Thoracic aorta (tissue), 2 donors: ENCODE data around the gene RPL15. TPM values are rescaled to one million over a fixed set of nuclear protein-coding genes. Genes with fewer than 3 reads are reported as not detected.
"Not testable (repeated sequence)": the region's sequence is repeated elsewhere in the genome, so short reads cannot be mapped to it uniquely, and the experiment has no call there.

Experiments used
- ATAC-seq: fragments of 150-250 bp; one replicate; pipeline ENCODE4 v1.8.0; 2017; ENCODE audit warnings: low read depth; ENCODE audit not compliant: insufficient number of reproducible peaks, low FRiP score
- DNase-seq: peaks from one replicate; pipeline ENCODE4 v3.0.0-alpha.2; 2020; ENCODE audit warnings: low spot score
- H3K27ac ChIP-seq, 2 donors: fragments of 200-600 bp; sonication (generic); 1 replicate in 1 of 2; 2 replicates in 1 of 2; pipeline ENCODE4 v1.5.1; 2016; ENCODE audit warnings: mild to moderate bottlenecking in 2 of 2, moderate library complexity in 2 of 2
- H3K27me3 ChIP-seq: fragments of 200-600 bp; sonication (generic); replicated peaks from 2 replicates; pipeline ENCODE4 v1.6.0; 2016; ENCODE audit warnings: mild to moderate bottlenecking; ENCODE audit not compliant: insufficient read depth
- H3K36me3 ChIP-seq: fragments of 200-600 bp; sonication (generic); one replicate; pipeline ENCODE4 v1.5.1; 2016
- H3K4me1 ChIP-seq, 2 donors: fragments of 200-600 bp; sonication (generic); 1 replicate in 1 of 2; 2 replicates in 1 of 2; pipeline versions ENCODE4 v1.5.1 to v1.6.0; 2016; ENCODE audit warnings: low read depth in 2 of 2, mild to moderate bottlenecking in 1 of 2; ENCODE audit not compliant: control insufficient read depth in 1 of 2
- H3K4me3 ChIP-seq: fragments of 200-600 bp; sonication (generic); 2 replicates; pipeline ENCODE4 v1.5.1; 2016; ENCODE audit warnings: mild to moderate bottlenecking
- H3K9me3 ChIP-seq: fragments of 200-600 bp; sonication (generic); 2 replicates; pipeline ENCODE4 v1.5.1; 2016
- CTCF ChIP-seq: fragments of 200-600 bp; sonication (generic); IDR thresholded peaks from one replicate; pipeline ENCODE4 v1.5.1; 2019; ENCODE audit warnings: antibody characterized with exemption
- total RNA-seq, 2 donors: library from RNA; depleted of rRNA; stranded (reverse); fragments of >200 nt; gene quantifications; one replicate each; pipeline versions ENCODE4 v1.1.0 to v1.2.3, GENCODE V29; 2016

The RPL15 gene
- total RNA-seq, 2 donors from 2014 or later, result 1,178 to 1,268 TPM

GRCh38 chr3:23877329-23877980 is 39.5 kb upstream of the RPL15 start:
- ATAC-seq (no peak), DNase-seq (no peak)
- Histone ChIP-seq H3K4me1 (peaks cover 7 to 36% of the 10 kb centered on the region in 2 donors), H3K36me3 (no peaks in the 10 kb centered on the region), H3K27ac (no peak overlapping the region), H3K4me3 (no peak overlapping the region), H3K27me3 (no peaks in the 10 kb centered on the region), H3K9me3 (no peaks in the 10 kb centered on the region)
- no peak for TF ChIP-seq CTCF

- Histone ChIP-seq H3K9me3 (no peaks in the 10 kb centered on the region), H3K27me3 (no peaks in the 10 kb centered on the region), H3K4me1 (peaks cover 7 to 25% of the 10 kb centered on the region in 2 donors), H3K36me3 (no peaks in the 10 kb centered on the region), H3K27ac (no peak overlapping the region), H3K4me3 (no peak overlapping the region)
- ATAC-seq, result no peak
- no peak for TF ChIP-seq CTCF
- no peak for DNase-seq
These were observed 37.4 kb upstream of the RPL15 start for GRCh38 chr3:23879485-23879884.

GRCh38 chr3:23880703-23881339 is 36.1 kb upstream of the RPL15 start:
- no peak for TF ChIP-seq CTCF
- no peaks in the 10 kb centered on the region for H3K27me3 ChIP-seq
- ATAC-seq, result no peak

GRCh38 chr3:23881993-23882392 is 34.9 kb upstream of the RPL15 start:
- H3K4me3 ChIP-seq, DNase-seq, H3K36me3 ChIP-seq, H3K27ac ChIP-seq, H3K27me3 ChIP-seq, H3K9me3 ChIP-seq, ATAC-seq: not testable (repeated sequence)
- H3K4me1 ChIP-seq, result peaks cover under 1 to 10% of the 10 kb centered on the region in 2 donors

More at GRCh38 chr3:23880703-23881339, 36.1 kb upstream of the RPL15 start:
- H3K36me3 ChIP-seq, result no peaks in the 10 kb centered on the region
- H3K4me1 ChIP-seq, result peaks cover 7 to 20% of the 10 kb centered on the region in 2 donors
- no peak overlapping the region for H3K27ac ChIP-seq
- no peaks in the 10 kb centered on the region for H3K9me3 ChIP-seq
- no peak overlapping the region for H3K4me3 ChIP-seq
- no peak for DNase-seq

- H3K4me1 ChIP-seq, result peaks cover 0 to 5% of the 10 kb centered on the region in 2 donors
- H3K27me3 ChIP-seq, result no peaks in the 10 kb centered on the region
- no peak overlapping the region for H3K4me3 ChIP-seq
- H3K36me3 ChIP-seq, result no peaks in the 10 kb centered on the region
- H3K9me3 ChIP-seq, result no peaks in the 10 kb centered on the region
- TF ChIP-seq CTCF, result no peak
- ATAC-seq (no peak), DNase-seq (no peak)
- no peak overlapping the region for H3K27ac ChIP-seq
These were observed 34.4 kb upstream of the RPL15 start for GRCh38 chr3:23882487-23882918.
